ENCODE measurements around the gene SPTLC2. TPM values are rescaled to one million over a fixed set of nuclear protein-coding genes. Genes with fewer than 3 reads are reported as not detected.

Gene SPTLC2
- total RNA-seq, 1 donor from 2014 or later = 40.9 TPM

- Mint-ChIP-seq H3K27me3 (no peaks in the 10 kb centered on the region), H3K36me3 (peaks cover 5% of the 10 kb centered on the region), H3K27ac (peak overlapping the region; percentile 65), H3K4me3 (peak overlapping the region; percentile 44), H3K4me1 (ENCODE audit: unreplicated experiment) (peaks cover 28% of the 10 kb centered on the region), H3K9me3 (peaks cover 11% of the 10 kb centered on the region)
- DNase-seq (ENCODE audit: extremely low spot score, unreplicated experiment) = no peak
- TF ChIP-seq CTCF (conservative IDR thresholded peaks at IDR 0.05) = peak; percentile 63
These were observed 12.7 kb downstream of the SPTLC2 start for GRCh38 chr14:77603654-77604255.

GRCh38 chr14:77603031-77603430, 13.4 kb downstream of the SPTLC2 start:
- H3K9me3 Mint-ChIP-seq = peaks cover 11% of the 10 kb centered on the region
- DNase-seq (ENCODE audit: extremely low spot score, unreplicated experiment) = no peak
- no peak for TF ChIP-seq CTCF (conservative IDR thresholded peaks at IDR 0.05)
- peak overlapping the region; percentile 44 for H3K4me3 Mint-ChIP-seq
- H3K27ac Mint-ChIP-seq = peak overlapping the region; percentile 65
- no peaks in the 10 kb centered on the region for H3K27me3 Mint-ChIP-seq
- peaks cover 5% of the 10 kb centered on the region for H3K36me3 Mint-ChIP-seq
- H3K4me1 Mint-ChIP-seq (ENCODE audit: unreplicated experiment) = peaks cover 26% of the 10 kb centered on the region

GRCh38 chr14:77601846-77602619, 14.4 kb downstream of the SPTLC2 start:
- peaks cover 24% of the 10 kb centered on the region for H3K4me1 Mint-ChIP-seq (ENCODE audit: unreplicated experiment)

GRCh38 chr14:77599889-77600288, 16.5 kb downstream of the SPTLC2 start:
- TF ChIP-seq CTCF (conservative IDR thresholded peaks at IDR 0.05) = no peak
- Mint-ChIP-seq H3K36me3 (peaks cover 16% of the 10 kb centered on the region), H3K4me3 (peak overlapping the region; percentile 68), H3K27me3 (no peaks in the 10 kb centered on the region), H3K4me1 (ENCODE audit: unreplicated experiment) (peaks cover 19% of the 10 kb centered on the region), H3K27ac (peak overlapping the region; percentile 93), H3K9me3 (peaks cover 11% of the 10 kb centered on the region)
- DNase-seq (ENCODE audit: extremely low spot score, unreplicated experiment) = no peak

More at GRCh38 chr14:77601846-77602619, 14.4 kb downstream of the SPTLC2 start:
- TF ChIP-seq CTCF (conservative IDR thresholded peaks at IDR 0.05) = no peak
- Mint-ChIP-seq H3K27me3 (no peaks in the 10 kb centered on the region), H3K9me3 (peaks cover 11% of the 10 kb centered on the region), H3K36me3 (peaks cover 6% of the 10 kb centered on the region), H3K4me3 (peak overlapping the region; percentile 72), H3K27ac (peak overlapping the region; percentile 93)
- no peak for DNase-seq (ENCODE audit: extremely low spot score, unreplicated experiment)

GRCh38 chr14:77598366-77599070, 17.9 kb downstream of the SPTLC2 start:
- Mint-ChIP-seq H3K9me3 (peaks cover 11% of the 10 kb centered on the region), H3K36me3 (peaks cover 26% of the 10 kb centered on the region), H3K27ac (peak overlapping the region; percentile 93), H3K27me3 (no peaks in the 10 kb centered on the region), H3K4me3 (peak overlapping the region; percentile 40), H3K4me1 (ENCODE audit: unreplicated experiment) (peaks cover 14% of the 10 kb centered on the region)
- DNase-seq (ENCODE audit: extremely low spot score, unreplicated experiment) = no peak
- TF ChIP-seq CTCF (conservative IDR thresholded peaks at IDR 0.05) = no peak
